PC-9 (cell line): ENCODE data around the gene EYS. TPM values are rescaled to one million over a fixed set of nuclear protein-coding genes. Genes with fewer than 3 reads are reported as not detected.

ENCODE experiments used
- BruUV-seq: library from RNA; stranded (reverse); fragments of 400-500 nt; replicated peaks from 2 replicates; lab custom pipeline; 2021; lab: Mats Ljungman, UMichigan
- CTCF ChIA-PET: fragments of 300-600 bp; sonication (Branson Sonifier 250); formaldehyde crosslinking; loops from one replicate; lab custom pipeline; 2022; ENCODE audit warnings: antibody characterized with exemption; lab: Charles Lee
- POLR2A ChIA-PET: fragments of 300-600 bp; sonication (Branson Sonifier 250); formaldehyde crosslinking; loops from one replicate; lab custom pipeline; 2022; ENCODE audit warnings: antibody characterized with exemption; ENCODE audit not compliant: unreplicated experiment; lab: Charles Lee
- DNase-seq, 2 experiments: peaks; one replicate each; pipeline versions ENCODE4 v3.0.0 to v3.0.0-alpha.2; 2015 to 2022; ENCODE audit warnings: mixed read lengths in 1 of 2
- H2AFZ ChIP-seq: fragments of 200-600 bp; sonication (generic); 2 replicates; pipeline ENCODE4 v1.8.1; 2017; ENCODE audit warnings: antibody characterized with exemption
- H3F3A ChIP-seq: fragments of 200-600 bp; sonication (generic); 2 replicates; pipeline ENCODE4 v1.8.1; 2017; ENCODE audit warnings: antibody characterized with exemption, mild to moderate bottlenecking, low read depth; ENCODE audit not compliant: insufficient read depth
- H3K27ac ChIP-seq: fragments of 200-600 bp; sonication (generic); 2 replicates; pipeline ENCODE4 v1.6.1; 2016; ENCODE audit warnings: mixed run types
- H3K27me3 ChIP-seq: fragments of 200-600 bp; sonication (generic); 2 replicates; pipeline ENCODE4 v1.6.1; 2016; ENCODE audit warnings: low read depth, mixed run types; ENCODE audit not compliant: insufficient read depth
- H3K36me3 ChIP-seq: fragments of 200-600 bp; sonication (generic); 2 replicates; pipeline ENCODE4 v1.6.1; 2016; ENCODE audit warnings: low read depth, mixed run types
- H3K4me1 ChIP-seq: fragments of 200-600 bp; sonication (generic); replicated peaks from 2 replicates; pipeline ENCODE4 v1.6.1; 2016; ENCODE audit warnings: mixed run types; ENCODE audit not compliant: insufficient read depth
- H3K4me2 ChIP-seq: fragments of 200-600 bp; sonication (generic); 2 replicates; pipeline ENCODE4 v1.6.1; 2017; ENCODE audit warnings: mixed run types
- H3K4me3 ChIP-seq: fragments of 200-600 bp; sonication (generic); 2 replicates; pipeline ENCODE4 v1.6.1; 2016; ENCODE audit warnings: mixed run types
- H3K79me2 ChIP-seq: fragments of 200-600 bp; sonication (generic); 2 replicates; pipeline ENCODE4 v1.6.1; 2017; ENCODE audit warnings: low read depth, mixed run types
- H3K9me2 ChIP-seq: fragments of 200-600 bp; sonication (generic); 2 replicates; pipeline ENCODE4 v1.8.1; 2017; ENCODE audit warnings: mild to moderate bottlenecking; ENCODE audit not compliant: insufficient read depth
- H3K9me3 ChIP-seq: fragments of 200-600 bp; sonication (generic); 2 replicates; pipeline ENCODE4 v1.8.1; 2016; ENCODE audit warnings: low read depth; ENCODE audit not compliant: insufficient read depth
- H4K20me1 ChIP-seq: fragments of 200-600 bp; sonication (generic); 2 replicates; pipeline ENCODE4 v1.8.1; 2017; ENCODE audit not compliant: insufficient read depth
- EZH2 ChIP-seq: fragments of 200-600 bp; sonication (generic); IDR thresholded peaks from 2 replicates; pipeline ENCODE4 v1.8.0; 2017; ENCODE audit warnings: antibody characterized with exemption, low read depth
- intact Hi-C: fragments of 100-400 bp; cut with micrococcal nuclease; formaldehyde crosslinking; loops from one replicate; pipeline ENCODE4 v1.10.0; 2022; ENCODE audit not compliant: unreplicated experiment
- total RNA-seq: library from RNA; stranded (reverse); gene quantifications from 2 replicates; pipeline ENCODE4 v1.2.3, GENCODE V29; 2021
- TF ChIP-seq, protein P1 (sequence below): fragments of 200-600 bp; sonication (generic); conservative IDR thresholded peaks from 2 replicates; pipeline ENCODE4 v1.6.1; 2017; ENCODE audit warnings: mixed run types, antibody characterized with exemption, mild to moderate bottlenecking, moderate library complexity

EYS gene
- total RNA-seq, 1 experiment from 2014 or later = not detected

DNA sequence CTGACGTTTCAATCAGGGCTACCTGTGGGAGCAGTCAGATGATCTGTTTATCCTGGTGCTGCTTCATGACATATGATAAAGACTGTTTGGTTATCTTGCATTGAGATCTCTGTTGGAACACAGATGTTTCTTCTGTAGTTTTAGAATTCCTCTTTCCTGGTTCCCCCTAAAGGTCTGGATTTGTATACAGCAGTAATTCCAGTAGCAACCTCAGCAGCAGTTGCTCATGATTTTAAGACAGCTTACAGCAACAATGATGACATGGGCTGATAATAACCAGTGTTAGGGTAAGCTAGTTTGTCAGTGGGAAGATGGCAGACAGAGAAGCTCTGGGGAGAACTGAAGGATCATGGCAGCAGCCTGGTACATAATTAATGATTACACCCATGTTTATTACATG, 1632.0 kb downstream of the EYS start:
- Histone ChIP-seq H3K4me1 (no peaks in the 10 kb centered on the region), H3F3A (no peaks in the 10 kb centered on the region), H3K4me3 (no peak overlapping the region), H3K27me3 (no peaks in the 10 kb centered on the region), H2AFZ (no peak overlapping the region), H3K79me2 (no peaks in the 10 kb centered on the region), H3K36me3 (no peaks in the 10 kb centered on the region), H4K20me1 (no peaks in the 10 kb centered on the region), H3K4me2 (no peak overlapping the region), H3K27ac (no peak overlapping the region), H3K9me3 (no peaks in the 10 kb centered on the region), H3K9me2 (no peaks in the 10 kb centered on the region)
- intact Hi-C loops = no loop called here
- TF ChIP-seq, protein P1, sequence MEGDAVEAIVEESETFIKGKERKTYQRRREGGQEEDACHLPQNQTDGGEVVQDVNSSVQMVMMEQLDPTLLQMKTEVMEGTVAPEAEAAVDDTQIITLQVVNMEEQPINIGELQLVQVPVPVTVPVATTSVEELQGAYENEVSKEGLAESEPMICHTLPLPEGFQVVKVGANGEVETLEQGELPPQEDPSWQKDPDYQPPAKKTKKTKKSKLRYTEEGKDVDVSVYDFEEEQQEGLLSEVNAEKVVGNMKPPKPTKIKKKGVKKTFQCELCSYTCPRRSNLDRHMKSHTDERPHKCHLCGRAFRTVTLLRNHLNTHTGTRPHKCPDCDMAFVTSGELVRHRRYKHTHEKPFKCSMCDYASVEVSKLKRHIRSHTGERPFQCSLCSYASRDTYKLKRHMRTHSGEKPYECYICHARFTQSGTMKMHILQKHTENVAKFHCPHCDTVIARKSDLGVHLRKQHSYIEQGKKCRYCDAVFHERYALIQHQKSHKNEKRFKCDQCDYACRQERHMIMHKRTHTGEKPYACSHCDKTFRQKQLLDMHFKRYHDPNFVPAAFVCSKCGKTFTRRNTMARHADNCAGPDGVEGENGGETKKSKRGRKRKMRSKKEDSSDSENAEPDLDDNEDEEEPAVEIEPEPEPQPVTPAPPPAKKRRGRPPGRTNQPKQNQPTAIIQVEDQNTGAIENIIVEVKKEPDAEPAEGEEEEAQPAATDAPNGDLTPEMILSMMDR = no peak
- no peak for TF ChIP-seq EZH2
- CTCF ChIA-PET = no interaction called here
- DNase-seq = no peak
- POLR2A ChIA-PET = no interaction called here
- BruUV-seq = no TSS peak

GRCh38 chr6:64072686-64073085, 1634.3 kb downstream of the EYS start:
- H3K27ac ChIP-seq = no peak overlapping the region
- no peak for DNase-seq
- H3K4me2 ChIP-seq = no peak overlapping the region
- intact Hi-C loops = no loop called here
- H3F3A ChIP-seq = no peaks in the 10 kb centered on the region
- no peaks in the 10 kb centered on the region for H3K36me3 ChIP-seq
- H3K4me1 ChIP-seq = no peaks in the 10 kb centered on the region
- no peak overlapping the region for H2AFZ ChIP-seq
- H3K9me3 ChIP-seq = no peaks in the 10 kb centered on the region
- H3K27me3 ChIP-seq = no peaks in the 10 kb centered on the region
- H4K20me1 ChIP-seq = no peaks in the 10 kb centered on the region
- no peaks in the 10 kb centered on the region for H3K9me2 ChIP-seq
- no peak overlapping the region for H3K4me3 ChIP-seq
- no peaks in the 10 kb centered on the region for H3K79me2 ChIP-seq
- CTCF ChIA-PET = no interaction called here
- TF ChIP-seq, protein P1 = no peak
- TF ChIP-seq EZH2 = no peak
- POLR2A ChIA-PET = no interaction called here
- BruUV-seq = no TSS peak

DNA sequence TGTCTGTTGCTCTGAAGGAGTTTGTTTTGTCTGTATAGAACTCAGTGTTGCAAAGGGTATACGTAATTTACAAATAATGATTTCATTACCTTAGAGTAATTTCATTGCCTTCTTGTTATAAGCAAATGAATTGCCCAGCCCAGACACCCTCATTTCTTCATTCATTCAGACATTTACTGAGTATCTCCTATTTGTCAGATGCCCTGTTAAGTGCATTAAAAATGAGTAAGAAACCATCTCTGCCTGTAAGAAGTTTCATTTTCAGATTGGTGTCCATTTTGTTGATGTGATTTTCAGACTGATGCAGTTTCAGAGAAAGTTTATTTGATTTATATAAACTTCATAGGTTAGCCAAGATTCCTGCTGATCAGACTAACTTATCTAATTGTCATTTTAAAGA, 1642.1 kb downstream of the EYS start:
- no peaks in the 10 kb centered on the region for H3K9me2 ChIP-seq
- no peaks in the 10 kb centered on the region for H4K20me1 ChIP-seq
- no peak overlapping the region for H3K4me2 ChIP-seq
- H3K79me2 ChIP-seq = no peaks in the 10 kb centered on the region
- TF ChIP-seq, protein P1 = no peak
- no peak for TF ChIP-seq EZH2
- ChIA-PET POLR2A (no interaction called here), CTCF (no interaction called here)
- no peaks in the 10 kb centered on the region for H3F3A ChIP-seq
- H3K27me3 ChIP-seq = no peaks in the 10 kb centered on the region
- H2AFZ ChIP-seq = no peak overlapping the region
- intact Hi-C loops = no loop called here
- no peak overlapping the region for H3K4me3 ChIP-seq
- no peak overlapping the region for H3K27ac ChIP-seq
- no TSS peak for BruUV-seq
- H3K4me1 ChIP-seq = no peaks in the 10 kb centered on the region
- H3K9me3 ChIP-seq = no peaks in the 10 kb centered on the region
- DNase-seq = no peak
- H3K36me3 ChIP-seq = no peaks in the 10 kb centered on the region
